HEK293 (cell line): ENCODE measurements around the gene DCTN2.

Source experiments
- CTCF ChIA-PET: fragments of 350-600 bp; formaldehyde crosslinking; extraction: SDS; loops from one replicate; lab custom pipeline; 2021; ENCODE audit warnings: antibody characterized with exemption; lab: Yijun Ruan, JAX
- POLR2A ChIA-PET: fragments of 300-600 bp; formaldehyde crosslinking; extraction: SDS; loops from one replicate; lab custom pipeline; 2020; ENCODE audit warnings: antibody characterized with exemption, inconsistent platforms; lab: Yijun Ruan, JAX
- H3K27ac ChIP-seq: fragments of 200-500 bp; sonication (Bioruptor generic); 2 replicates; pipeline ENCODE4 v1.5.1; 2014; ENCODE audit warnings: low read depth, low read length, control low read depth, inconsistent platforms; ENCODE audit errors: extremely low read depth
- H3K36me3 ChIP-seq, 2 experiments: fragments of 200-500 bp in 1 of 2; sonication (Bioruptor generic) in 1 of 2; 1 replicate in 1 of 2; 2 replicates in 1 of 2; pipeline ENCODE4 v1.5.1; 2014 to 2017; ENCODE audit warnings: inconsistent platforms in 2 of 2, low read length in 2 of 2; ENCODE audit not compliant: control insufficient read depth in 2 of 2, insufficient read depth in 1 of 2
- H3K4me1 ChIP-seq: fragments of 200-500 bp; sonication (Bioruptor generic); 2 replicates; pipeline ENCODE4 v1.5.1; 2014; ENCODE audit warnings: mild to moderate bottlenecking, low read length, inconsistent platforms; ENCODE audit not compliant: control insufficient read depth, insufficient read depth
- H3K4me3 ChIP-seq: 2 replicates; pipeline ENCODE4 v1.5.1; 2011; ENCODE audit warnings: low read depth, mild to moderate bottlenecking, control low read depth, low read length, moderate library complexity
- H3K9me3 ChIP-seq: fragments of 200-500 bp; sonication (Bioruptor generic); 2 replicates; pipeline ENCODE4 v1.5.1; 2014; ENCODE audit warnings: low read depth, low read length, inconsistent platforms; ENCODE audit not compliant: control insufficient read depth, insufficient read depth
- EGR2 ChIP-seq: fragments of 450-650 bp; formaldehyde crosslinking; IDR thresholded peaks from 2 replicates; pipeline ENCODE4 v1.5.1; 2016; ENCODE audit warnings: low read depth, missing biosample characterization, missing genetic modification characterization
- GLI2 ChIP-seq: fragments of 450-650 bp; formaldehyde crosslinking; IDR thresholded peaks from 2 replicates; pipeline ENCODE4; 2017; ENCODE audit warnings: missing biosample characterization, missing genetic modification characterization, low read depth, borderline replicate concordance
- GLIS1 ChIP-seq: fragments of 450-650 bp; formaldehyde crosslinking; IDR thresholded peaks from 2 replicates; pipeline ENCODE4 v1.5.1; 2016; ENCODE audit warnings: missing biosample characterization, missing genetic modification characterization
- GLIS2 ChIP-seq: fragments of 450-650 bp; formaldehyde crosslinking; IDR thresholded peaks from 2 replicates; pipeline ENCODE4 v1.5.1; 2016; ENCODE audit warnings: missing biosample characterization, missing genetic modification characterization
- MZF1 ChIP-seq: fragments of 450-650 bp; formaldehyde crosslinking; IDR thresholded peaks from 2 replicates; pipeline ENCODE4 v1.5.1; 2017; ENCODE audit warnings: missing biosample characterization, missing genetic modification characterization, borderline replicate concordance
- SCRT2 ChIP-seq: fragments of 450-650 bp; formaldehyde crosslinking; IDR thresholded peaks from 2 replicates; pipeline ENCODE4 v1.5.1; 2016; ENCODE audit warnings: missing biosample characterization, missing genetic modification characterization
- SP2 ChIP-seq: fragments of 450-650 bp; formaldehyde crosslinking; IDR thresholded peaks from 2 replicates; pipeline ENCODE4 v1.5.1; 2016; ENCODE audit warnings: missing biosample characterization, missing genetic modification characterization
- ZBTB7A ChIP-seq: fragments of 450-650 bp; formaldehyde crosslinking; IDR thresholded peaks from 2 replicates; pipeline ENCODE4 v1.5.1; 2016; ENCODE audit warnings: low read depth, missing biosample characterization, missing genetic modification characterization
- ZFHX2 ChIP-seq: fragments of 450-650 bp; formaldehyde crosslinking; conservative IDR thresholded peaks from 2 replicates; pipeline ENCODE4 v1.5.1; 2016; ENCODE audit warnings: missing biosample characterization, missing genetic modification characterization
- ZNF10 ChIP-seq: fragments of 450-650 bp; formaldehyde crosslinking; IDR thresholded peaks from 2 replicates; pipeline ENCODE4 v1.5.1; 2017; ENCODE audit warnings: missing biosample characterization, missing genetic modification characterization
- ZNF223 ChIP-seq: fragments of 450-650 bp; formaldehyde crosslinking; IDR thresholded peaks from 2 replicates; pipeline ENCODE4 v1.5.1; 2016; ENCODE audit warnings: missing biosample characterization, missing genetic modification characterization
- ZNF335 ChIP-seq: fragments of 450-650 bp; formaldehyde crosslinking; conservative IDR thresholded peaks from 2 replicates; pipeline ENCODE4 v1.5.1; 2016; ENCODE audit warnings: missing biosample characterization, missing genetic modification characterization
- ZNF398 ChIP-seq: fragments of 450-650 bp; formaldehyde crosslinking; IDR thresholded peaks from 2 replicates; pipeline ENCODE4 v1.5.1; 2017; ENCODE audit warnings: missing biosample characterization, missing genetic modification characterization
- ZNF426 ChIP-seq: fragments of 450-650 bp; formaldehyde crosslinking; IDR thresholded peaks from 2 replicates; pipeline ENCODE4 v1.5.1; 2017; ENCODE audit warnings: missing biosample characterization, missing genetic modification characterization, mild to moderate bottlenecking, inconsistent platforms, moderate library complexity
- ZNF510 ChIP-seq: fragments of 450-650 bp; formaldehyde crosslinking; IDR thresholded peaks from 2 replicates; pipeline ENCODE4 v1.5.1; 2018; ENCODE audit warnings: mild to moderate bottlenecking, missing genetic modification characterization, missing biosample characterization; ENCODE audit not compliant: insufficient replicate concordance
- ZNF658 ChIP-seq: fragments of 450-650 bp; formaldehyde crosslinking; IDR thresholded peaks from 2 replicates; pipeline ENCODE4; 2016; ENCODE audit warnings: missing biosample characterization, missing genetic modification characterization
- ZNF701 ChIP-seq: fragments of 450-650 bp; formaldehyde crosslinking; IDR thresholded peaks from 2 replicates; pipeline ENCODE4 v1.5.1; 2016; ENCODE audit warnings: missing biosample characterization, missing genetic modification characterization
- ZNF747 ChIP-seq: fragments of 450-650 bp; formaldehyde crosslinking; IDR thresholded peaks from 2 replicates; pipeline ENCODE4 v1.5.1; 2016; ENCODE audit warnings: missing biosample characterization, missing genetic modification characterization
- ZSCAN18 ChIP-seq: fragments of 450-650 bp; formaldehyde crosslinking; IDR thresholded peaks from 2 replicates; pipeline ENCODE4 v1.5.1; 2016; ENCODE audit warnings: missing biosample characterization, missing genetic modification characterization
- TF ChIP-seq, protein P1 (sequence below): fragments of 450-650 bp; formaldehyde crosslinking; IDR thresholded peaks from 2 replicates; pipeline ENCODE4 v1.5.1; 2017; ENCODE audit warnings: missing biosample characterization, missing genetic modification characterization
- TF ChIP-seq, protein P2 (sequence below): fragments of 450-650 bp; IDR thresholded peaks from 2 replicates; pipeline ENCODE4 v1.5.1; 2018; ENCODE audit warnings: missing biosample characterization, missing genetic modification characterization
- TF ChIP-seq, protein P3 (sequence below): fragments of 450-650 bp; formaldehyde crosslinking; IDR thresholded peaks from 2 replicates; pipeline ENCODE4 v1.5.1; 2016; ENCODE audit warnings: missing biosample characterization, missing genetic modification characterization

DCTN2 gene

GRCh38 chr12:57526477-57527126 lies 20.4 kb downstream of the DCTN2 start (continued):
- peak; percentile 68 for TF ChIP-seq ZNF398 (tag by site-specific recombination)
- TF ChIP-seq, protein P1, sequence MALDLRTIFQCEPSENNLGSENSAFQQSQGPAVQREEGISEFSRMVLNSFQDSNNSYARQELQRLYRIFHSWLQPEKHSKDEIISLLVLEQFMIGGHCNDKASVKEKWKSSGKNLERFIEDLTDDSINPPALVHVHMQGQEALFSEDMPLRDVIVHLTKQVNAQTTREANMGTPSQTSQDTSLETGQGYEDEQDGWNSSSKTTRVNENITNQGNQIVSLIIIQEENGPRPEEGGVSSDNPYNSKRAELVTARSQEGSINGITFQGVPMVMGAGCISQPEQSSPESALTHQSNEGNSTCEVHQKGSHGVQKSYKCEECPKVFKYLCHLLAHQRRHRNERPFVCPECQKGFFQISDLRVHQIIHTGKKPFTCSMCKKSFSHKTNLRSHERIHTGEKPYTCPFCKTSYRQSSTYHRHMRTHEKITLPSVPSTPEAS: no peak
- peak; percentile 85 for TF ChIP-seq GLIS1 (tag by site-specific recombination)
- TF ChIP-seq GLIS2: peak; percentile 56
- TF ChIP-seq MZF1: no peak
- no peak for TF ChIP-seq ZSCAN18 (tag by site-specific recombination)
- TF ChIP-seq SCRT2: no peak
- TF ChIP-seq ZBTB7A (tag by site-specific recombination): no peak
- TF ChIP-seq ZNF426: no peak
- no peak for TF ChIP-seq ZNF335 (tag by site-specific recombination)

GRCh38 chr12:57525615-57526383 lies 21.2 kb downstream of the DCTN2 start:
- Histone ChIP-seq H3K4me1 (peaks cover 13% of the 10 kb centered on the region), H3K36me3 (peaks cover 3 to 67% of the 10 kb centered on the region in 2 experiments; a peak in 1 of 3 replicates), H3K27ac (no peak overlapping the region), H3K4me3 (no peak overlapping the region), H3K9me3 (no peaks in the 10 kb centered on the region)
- ChIA-PET POLR2A (interaction anchor here (1.4 kb wide), 1 partner anchor 9 kb away, joined by 4 read pairs; no protein-coding TSS in a partner anchor), CTCF (no interaction called here)
- TF ChIP-seq ZNF747 (no peak), EGR2 (tag by site-specific recombination) (peak; percentile 59; the same call in 1 of the 2 replicates), ZFHX2 (tag by site-specific recombination) (peak; percentile 64), ZNF10 (tag by site-specific recombination) (no peak)

- Histone ChIP-seq H3K36me3 (peaks cover 3 to 59% of the 10 kb centered on the region in 2 experiments; a peak in 1 of 3 replicates), H3K4me3 (no peak overlapping the region), H3K27ac (no peak overlapping the region), H3K9me3 (no peaks in the 10 kb centered on the region), H3K4me1 (peaks cover 13% of the 10 kb centered on the region)
- ChIA-PET CTCF (interaction anchor here (1.5 kb wide), 1 partner anchor 201 kb away, joined by 6 read pairs; no protein-coding TSS in a partner anchor), POLR2A (interaction anchor here (1.0 to 2.6 kb wide), 3 partner anchors 8 to 26 kb away, joined by 4 to 16 read pairs (median 4); partner anchors contain the start of gene DCTN2)
- no peak for TF ChIP-seq GLI2 (tag by site-specific recombination)
- no peak for TF ChIP-seq ZNF658 (tag by site-specific recombination)
- TF ChIP-seq SP2 (tag by site-specific recombination): 0 out of 2 replicates have a peak, but pooled peaks have one; percentile 10
- no peak for TF ChIP-seq ZNF510 (tag by site-specific recombination)
- no peak for TF ChIP-seq ZNF701 (tag by site-specific recombination)
- TF ChIP-seq ZNF223 (tag by site-specific recombination): no peak
- peak; percentile 61; the same call in 1 of the 2 replicates for TF ChIP-seq GLIS2
- TF ChIP-seq, protein P2, sequence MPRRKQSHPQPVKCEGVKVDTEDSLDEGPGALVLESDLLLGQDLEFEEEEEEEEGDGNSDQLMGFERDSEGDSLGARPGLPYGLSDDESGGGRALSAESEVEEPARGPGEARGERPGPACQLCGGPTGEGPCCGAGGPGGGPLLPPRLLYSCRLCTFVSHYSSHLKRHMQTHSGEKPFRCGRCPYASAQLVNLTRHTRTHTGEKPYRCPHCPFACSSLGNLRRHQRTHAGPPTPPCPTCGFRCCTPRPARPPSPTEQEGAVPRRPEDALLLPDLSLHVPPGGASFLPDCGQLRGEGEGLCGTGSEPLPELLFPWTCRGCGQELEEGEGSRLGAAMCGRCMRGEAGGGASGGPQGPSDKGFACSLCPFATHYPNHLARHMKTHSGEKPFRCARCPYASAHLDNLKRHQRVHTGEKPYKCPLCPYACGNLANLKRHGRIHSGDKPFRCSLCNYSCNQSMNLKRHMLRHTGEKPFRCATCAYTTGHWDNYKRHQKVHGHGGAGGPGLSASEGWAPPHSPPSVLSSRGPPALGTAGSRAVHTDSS (tag by site-specific recombination): no peak
- TF ChIP-seq, protein P3, sequence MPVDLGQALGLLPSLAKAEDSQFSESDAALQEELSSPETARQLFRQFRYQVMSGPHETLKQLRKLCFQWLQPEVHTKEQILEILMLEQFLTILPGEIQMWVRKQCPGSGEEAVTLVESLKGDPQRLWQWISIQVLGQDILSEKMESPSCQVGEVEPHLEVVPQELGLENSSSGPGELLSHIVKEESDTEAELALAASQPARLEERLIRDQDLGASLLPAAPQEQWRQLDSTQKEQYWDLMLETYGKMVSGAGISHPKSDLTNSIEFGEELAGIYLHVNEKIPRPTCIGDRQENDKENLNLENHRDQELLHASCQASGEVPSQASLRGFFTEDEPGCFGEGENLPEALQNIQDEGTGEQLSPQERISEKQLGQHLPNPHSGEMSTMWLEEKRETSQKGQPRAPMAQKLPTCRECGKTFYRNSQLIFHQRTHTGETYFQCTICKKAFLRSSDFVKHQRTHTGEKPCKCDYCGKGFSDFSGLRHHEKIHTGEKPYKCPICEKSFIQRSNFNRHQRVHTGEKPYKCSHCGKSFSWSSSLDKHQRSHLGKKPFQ (tag by site-specific recombination): no peak
Observed at GRCh38 chr12:57524814-57525614, 22.0 kb downstream of the DCTN2 start.
